Parathyroid adenoma (tissue), 2 donors: ENCODE data around the gene MAML2.

Experiments used
- H2AFZ ChIP-seq: fragments of 300-600 bp; sonication (generic); one replicate; pipeline ENCODE4 v1.7.0; 2017; ENCODE audit warnings: antibody characterized with exemption, mild to moderate bottlenecking
- H3K27ac ChIP-seq: fragments of 300-600 bp; sonication (generic); one replicate; pipeline ENCODE4 v1.7.0; 2017
- H3K27me3 ChIP-seq: fragments of 300-600 bp; sonication (generic); one replicate; pipeline ENCODE4 v1.7.0; 2017; ENCODE audit warnings: low read length; ENCODE audit not compliant: control insufficient read depth, insufficient read depth
- H3K36me3 ChIP-seq: fragments of 300-600 bp; sonication (generic); one replicate; pipeline ENCODE4 v1.7.0; 2017; ENCODE audit warnings: low read length; ENCODE audit not compliant: control insufficient read depth, insufficient read depth
- H3K4me1 ChIP-seq: fragments of 300-600 bp; sonication (generic); one replicate; pipeline ENCODE4 v1.7.0; 2017; ENCODE audit warnings: control low read depth
- H3K4me2 ChIP-seq: fragments of 300-600 bp; sonication (generic); one replicate; pipeline ENCODE4 v1.7.0; 2017; ENCODE audit warnings: low read length
- H3K4me3 ChIP-seq: fragments of 300-600 bp; sonication (generic); one replicate; pipeline ENCODE4 v1.7.0; 2017; ENCODE audit warnings: low read depth, low read length
- H3K79me2 ChIP-seq: fragments of 300-600 bp; sonication (generic); one replicate; pipeline ENCODE4 v1.7.0; 2017; ENCODE audit warnings: control low read depth
- H3K9ac ChIP-seq: fragments of 300-600 bp; sonication (generic); one replicate; pipeline ENCODE4 v1.7.0; 2017; ENCODE audit warnings: mild to moderate bottlenecking
- H3K9me3 ChIP-seq: fragments of 300-600 bp; sonication (generic); one replicate; pipeline ENCODE4 v1.7.0; 2017; ENCODE audit warnings: low read length; ENCODE audit not compliant: control insufficient read depth
- TF ChIP-seq, protein P1 (sequence below): fragments of 300-600 bp; sonication (generic); IDR thresholded peaks from one replicate; pipeline ENCODE4 v1.7.0; 2017; ENCODE audit warnings: antibody characterized with exemption, mild to moderate bottlenecking
- donor health status: primary hyperparathyroidism.

The MAML2 gene

DNA sequence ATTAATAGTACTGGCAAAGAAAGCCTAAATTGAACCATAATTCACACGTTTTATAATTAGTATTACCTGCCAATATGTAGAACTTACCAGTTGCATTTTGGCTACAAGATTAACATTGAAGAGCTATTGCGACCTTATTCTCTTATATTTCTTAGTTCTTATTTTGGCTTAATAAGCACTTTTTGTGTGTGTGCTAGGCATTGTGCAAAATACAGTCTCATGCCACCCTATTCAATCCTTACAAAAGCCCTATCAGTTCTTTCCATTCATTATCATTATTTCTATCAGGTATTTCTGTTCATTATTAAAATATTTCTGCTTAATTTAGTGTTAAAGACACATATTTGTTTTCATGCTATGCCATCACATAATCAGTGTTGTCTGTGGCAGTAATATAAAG lies 41.2 kb downstream of the MAML2 start:
- Histone ChIP-seq H3K27ac (no peak overlapping the region), H3K4me1 (peaks cover 16% of the 10 kb centered on the region), H3K9ac (no peak overlapping the region), H3K4me2 (no peak overlapping the region), H3K36me3 (no peaks in the 10 kb centered on the region), H3K4me3 (no peak overlapping the region), H3K27me3 (no peaks in the 10 kb centered on the region), H3K9me3 (no peaks in the 10 kb centered on the region), H2AFZ (no peak overlapping the region), H3K79me2 (peaks cover 15% of the 10 kb centered on the region)
- TF ChIP-seq, protein P1, sequence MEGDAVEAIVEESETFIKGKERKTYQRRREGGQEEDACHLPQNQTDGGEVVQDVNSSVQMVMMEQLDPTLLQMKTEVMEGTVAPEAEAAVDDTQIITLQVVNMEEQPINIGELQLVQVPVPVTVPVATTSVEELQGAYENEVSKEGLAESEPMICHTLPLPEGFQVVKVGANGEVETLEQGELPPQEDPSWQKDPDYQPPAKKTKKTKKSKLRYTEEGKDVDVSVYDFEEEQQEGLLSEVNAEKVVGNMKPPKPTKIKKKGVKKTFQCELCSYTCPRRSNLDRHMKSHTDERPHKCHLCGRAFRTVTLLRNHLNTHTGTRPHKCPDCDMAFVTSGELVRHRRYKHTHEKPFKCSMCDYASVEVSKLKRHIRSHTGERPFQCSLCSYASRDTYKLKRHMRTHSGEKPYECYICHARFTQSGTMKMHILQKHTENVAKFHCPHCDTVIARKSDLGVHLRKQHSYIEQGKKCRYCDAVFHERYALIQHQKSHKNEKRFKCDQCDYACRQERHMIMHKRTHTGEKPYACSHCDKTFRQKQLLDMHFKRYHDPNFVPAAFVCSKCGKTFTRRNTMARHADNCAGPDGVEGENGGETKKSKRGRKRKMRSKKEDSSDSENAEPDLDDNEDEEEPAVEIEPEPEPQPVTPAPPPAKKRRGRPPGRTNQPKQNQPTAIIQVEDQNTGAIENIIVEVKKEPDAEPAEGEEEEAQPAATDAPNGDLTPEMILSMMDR = no peak

DNA sequence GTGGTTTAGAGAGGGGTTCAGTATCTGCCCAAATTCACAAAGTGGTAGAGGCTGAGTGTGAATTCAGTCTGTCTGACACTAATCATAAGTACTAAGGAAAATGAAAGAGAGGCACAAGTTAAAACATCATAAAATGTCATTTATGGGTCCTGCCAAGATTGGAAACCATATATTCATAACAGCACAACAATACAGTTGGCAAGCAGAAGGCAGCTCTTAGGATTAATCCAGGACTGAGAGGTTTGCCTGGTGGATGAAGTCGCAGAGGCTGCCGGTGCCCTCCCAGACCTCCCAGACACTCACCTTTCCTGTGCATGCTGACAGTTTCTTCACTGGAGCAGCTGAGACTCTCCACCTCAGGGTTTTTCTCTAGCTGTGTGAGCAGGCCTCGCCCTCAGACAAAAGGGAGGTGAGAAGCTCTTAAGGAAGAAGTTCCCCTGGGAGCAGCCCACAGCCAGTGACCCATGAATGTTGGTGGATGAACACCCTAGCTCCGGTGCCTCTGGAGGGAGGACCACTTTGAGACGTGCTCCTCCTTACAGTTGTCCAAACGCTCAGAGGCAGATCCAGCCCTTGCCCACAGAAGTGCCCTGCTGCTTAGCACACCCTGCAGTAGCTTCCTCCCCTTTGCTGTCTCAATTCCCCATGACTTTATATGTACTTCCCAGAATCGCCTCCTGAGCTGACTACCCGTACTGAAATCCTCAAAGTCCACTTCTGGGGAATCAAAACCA lies 43.7 kb downstream of the MAML2 start:
- TF ChIP-seq, protein P1 = no peak
- Histone ChIP-seq H3K4me2 (no peak overlapping the region), H3K27me3 (no peaks in the 10 kb centered on the region), H3K27ac (peak overlapping the region; percentile 36), H3K9ac (no peak overlapping the region), H3K9me3 (no peaks in the 10 kb centered on the region), H3K4me1 (peaks cover 12% of the 10 kb centered on the region), H3K36me3 (no peaks in the 10 kb centered on the region), H3K79me2 (peaks cover 17% of the 10 kb centered on the region), H3K4me3 (no peak overlapping the region), H2AFZ (peak overlapping the region; percentile 64)

DNA sequence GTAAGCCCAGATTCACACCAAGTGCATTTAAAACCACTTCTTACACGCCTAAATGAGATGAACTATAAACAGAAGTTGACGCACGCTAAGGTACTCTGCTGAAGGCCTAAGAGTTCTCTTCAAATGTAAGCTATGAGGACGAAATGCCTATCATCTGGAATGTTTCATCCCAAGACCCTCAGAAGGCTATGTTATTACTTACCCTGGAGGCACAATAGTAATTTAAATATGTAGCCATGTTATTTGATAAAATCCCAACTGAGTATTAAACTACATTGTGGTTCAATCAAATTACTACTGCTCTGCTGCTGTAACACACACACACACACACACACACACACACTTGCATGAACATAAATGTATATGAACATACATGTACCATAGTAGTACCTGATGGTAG lies 47.6 kb downstream of the MAML2 start:
- Histone ChIP-seq H3K27me3 (no peaks in the 10 kb centered on the region), H3K36me3 (no peaks in the 10 kb centered on the region), H2AFZ (no peak overlapping the region), H3K79me2 (peaks cover 3% of the 10 kb centered on the region), H3K4me3 (no peak overlapping the region), H3K4me2 (no peak overlapping the region), H3K9me3 (no peaks in the 10 kb centered on the region), H3K27ac (no peak overlapping the region), H3K4me1 (peaks cover 23% of the 10 kb centered on the region), H3K9ac (no peak overlapping the region)
- TF ChIP-seq, protein P1 = no peak

DNA sequence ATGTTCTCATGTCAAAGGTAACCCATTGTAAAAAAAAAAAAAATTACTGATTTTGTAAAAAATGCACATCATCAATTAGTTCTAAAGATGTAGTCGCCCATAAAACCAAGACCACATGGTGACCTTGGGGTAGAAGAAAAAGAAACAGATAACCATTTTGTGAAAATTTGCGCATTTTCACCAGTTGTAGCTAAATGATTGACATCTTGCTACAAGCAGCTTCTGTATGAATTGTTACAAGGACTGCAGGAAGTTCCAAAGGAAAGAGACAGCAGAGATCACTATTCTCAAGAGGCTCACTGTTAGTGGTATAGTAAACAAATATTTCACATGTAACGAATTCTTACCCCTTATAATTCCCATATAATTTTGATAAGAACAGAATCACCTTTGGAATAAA lies 48.7 kb downstream of the MAML2 start:
- TF ChIP-seq, protein P1 = no peak
- H3K36me3 ChIP-seq = no peaks in the 10 kb centered on the region
- no peak overlapping the region for H3K27ac ChIP-seq
- no peak overlapping the region for H2AFZ ChIP-seq
- peak overlapping the region; percentile 2 for H3K4me3 ChIP-seq
- no peaks in the 10 kb centered on the region for H3K27me3 ChIP-seq
- H3K4me2 ChIP-seq = no peak overlapping the region
- H3K79me2 ChIP-seq = peaks cover 6% of the 10 kb centered on the region
- peaks cover 16% of the 10 kb centered on the region for H3K4me1 ChIP-seq
- H3K9ac ChIP-seq = no peak overlapping the region
- no peaks in the 10 kb centered on the region for H3K9me3 ChIP-seq

DNA sequence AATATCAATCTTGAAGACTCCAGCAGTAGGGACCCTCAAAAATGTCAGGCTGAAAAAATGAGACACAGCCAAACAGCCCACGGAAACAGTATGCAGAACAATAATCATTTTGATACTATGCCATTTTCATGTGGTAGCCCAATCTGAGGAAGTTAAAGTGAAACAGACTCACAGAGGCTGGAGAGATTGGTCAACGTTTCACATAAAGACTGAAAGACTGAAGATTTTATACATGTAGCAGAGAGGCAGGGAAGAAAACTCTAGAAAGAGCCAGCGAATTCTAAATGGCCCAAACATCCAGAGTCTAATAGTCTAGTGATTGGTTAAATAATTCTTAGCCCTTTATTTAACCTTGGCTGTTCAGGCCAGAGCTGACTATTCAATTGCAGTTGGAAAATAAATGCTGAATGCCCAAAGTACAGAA lies 49.4 kb downstream of the MAML2 start:
- Histone ChIP-seq H3K4me1 (peaks cover 15% of the 10 kb centered on the region), H3K79me2 (peaks cover 6% of the 10 kb centered on the region), H3K9me3 (no peaks in the 10 kb centered on the region), H3K4me3 (no peak overlapping the region), H3K27ac (peak overlapping the region; percentile 66), H3K36me3 (no peaks in the 10 kb centered on the region), H3K4me2 (no peak overlapping the region), H2AFZ (peak overlapping the region; percentile 51), H3K27me3 (no peaks in the 10 kb centered on the region), H3K9ac (no peak overlapping the region)
- TF ChIP-seq, protein P1 = no peak
